LHCN-M2 (cell line): Measurements from ENCODE around the gene OAT. TPM values are rescaled to one million over a fixed set of nuclear protein-coding genes. Genes with fewer than 3 reads are reported as not detected.
A peak's percentile ranks its signal among the peaks of the same experiment; 100 is the strongest.

Experiments used
- DNase-seq: peaks from one replicate; pipeline ENCODE4 v3.0.0-alpha.2; 2012; ENCODE audit warnings: low read depth
- polyA plus RNA-seq: library from polyadenylated mRNA; unstranded; fragments of >200 nt; gene quantifications from one replicate; pipeline ENCODE4 v1.2.1, GENCODE V29; 2012; ENCODE audit warnings: missing spikeins
- total RNA-seq: library from RNA; depleted of rRNA; stranded (reverse); fragments of >200 nt; gene quantifications from 2 replicates; pipeline ENCODE4 v1.2.3, GENCODE V29; 2014; rRNA removed

OAT gene
- 150 and 157 TPM in 2 replicates for total RNA-seq
- polyA plus RNA-seq: 74.8 TPM

- peak; percentile 93 for DNase-seq
Measured at GRCh38 chr10:124418726-124419501, at the start of gene OAT. Gene OAT, minus strand, starts transcription at chr10:124418923. Its CDS starts 6,752 bp downstream, at chr10:124412171.

GRCh38 chr10:124467165-124467564, 48.4 kb upstream of the OAT start:
- peak; percentile 34 for DNase-seq

GRCh38 chr10:124465777-124466488, 47.2 kb upstream of the OAT start:
- DNase-seq: no peak

- DNase-seq: no peak
Measured at GRCh38 chr10:124465003-124465776, 46.5 kb upstream of the OAT start.

- DNase-seq: no peak
Measured at GRCh38 chr10:124464028-124464965, 45.6 kb upstream of the OAT start.

- no peak for DNase-seq
Measured at GRCh38 chr10:124462348-124462695, 43.6 kb upstream of the OAT start.

- DNase-seq: peak; percentile 78
Measured at GRCh38 chr10:124461642-124462347, 43.1 kb upstream of the OAT start, which contains the start of gene LHPP. Gene LHPP, plus strand, starts transcription at chr10:124461823. Its CDS starts 40 bp downstream, at chr10:124461863.

- DNase-seq: no peak
Measured at GRCh38 chr10:124460144-124460543, 41.4 kb upstream of the OAT start.

- no peak for DNase-seq
Measured at GRCh38 chr10:124459395-124459794, 40.7 kb upstream of the OAT start.

- no peak for DNase-seq
Measured at GRCh38 chr10:124458889-124459288, 40.2 kb upstream of the OAT start.

GRCh38 chr10:124458473-124458872, 39.8 kb upstream of the OAT start:
- DNase-seq: no peak

- no peak for DNase-seq
Measured at GRCh38 chr10:124455441-124455840, 36.7 kb upstream of the OAT start.

GRCh38 chr10:124453960-124454610, 35.4 kb upstream of the OAT start:
- no peak for DNase-seq

GRCh38 chr10:124451276-124451675, 32.6 kb upstream of the OAT start:
- no peak for DNase-seq

GRCh38 chr10:124450783-124451057, 32.0 kb upstream of the OAT start:
- DNase-seq: no peak

- no peak for DNase-seq
Measured at GRCh38 chr10:124450012-124450782, 31.5 kb upstream of the OAT start, which contains the start of gene NKX1-2. Gene NKX1-2, minus strand, starts transcription at chr10:124450035. Its CDS starts 92 bp downstream, at chr10:124449943.

- DNase-seq: no peak
Measured at GRCh38 chr10:124449170-124450011, 30.7 kb upstream of the OAT start.

- DNase-seq: no peak
Measured at GRCh38 chr10:124448696-124449169, 30.0 kb upstream of the OAT start.
